Kidney capillary endothelial cell (primary cell): ENCODE measurements around the gene SLC39A3.

Source experiments
- DNase-seq: peaks from one replicate; pipeline ENCODE4 v3.0.0-alpha.2; 2018; ENCODE audit warnings: low spot score

The SLC39A3 gene

DNA sequence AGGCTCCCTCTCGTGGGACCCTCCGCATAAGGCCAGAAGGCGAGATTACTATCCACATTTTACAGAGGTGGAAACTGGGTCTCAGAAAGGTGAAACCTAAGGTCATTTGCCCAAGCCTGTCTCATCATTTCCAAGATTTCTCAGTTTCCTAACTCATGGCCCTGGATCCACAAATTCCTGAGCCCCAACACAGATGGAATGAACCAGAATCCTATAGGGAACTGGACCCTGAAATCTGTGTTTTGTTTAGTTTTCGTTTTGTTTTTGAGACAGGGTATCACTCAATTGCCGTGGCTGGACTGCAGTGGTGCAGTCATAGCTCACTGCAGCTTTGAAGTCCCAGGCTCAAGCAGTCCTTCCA is 36.8 kb downstream of the SLC39A3 start:
- no peak for DNase-seq

DNA sequence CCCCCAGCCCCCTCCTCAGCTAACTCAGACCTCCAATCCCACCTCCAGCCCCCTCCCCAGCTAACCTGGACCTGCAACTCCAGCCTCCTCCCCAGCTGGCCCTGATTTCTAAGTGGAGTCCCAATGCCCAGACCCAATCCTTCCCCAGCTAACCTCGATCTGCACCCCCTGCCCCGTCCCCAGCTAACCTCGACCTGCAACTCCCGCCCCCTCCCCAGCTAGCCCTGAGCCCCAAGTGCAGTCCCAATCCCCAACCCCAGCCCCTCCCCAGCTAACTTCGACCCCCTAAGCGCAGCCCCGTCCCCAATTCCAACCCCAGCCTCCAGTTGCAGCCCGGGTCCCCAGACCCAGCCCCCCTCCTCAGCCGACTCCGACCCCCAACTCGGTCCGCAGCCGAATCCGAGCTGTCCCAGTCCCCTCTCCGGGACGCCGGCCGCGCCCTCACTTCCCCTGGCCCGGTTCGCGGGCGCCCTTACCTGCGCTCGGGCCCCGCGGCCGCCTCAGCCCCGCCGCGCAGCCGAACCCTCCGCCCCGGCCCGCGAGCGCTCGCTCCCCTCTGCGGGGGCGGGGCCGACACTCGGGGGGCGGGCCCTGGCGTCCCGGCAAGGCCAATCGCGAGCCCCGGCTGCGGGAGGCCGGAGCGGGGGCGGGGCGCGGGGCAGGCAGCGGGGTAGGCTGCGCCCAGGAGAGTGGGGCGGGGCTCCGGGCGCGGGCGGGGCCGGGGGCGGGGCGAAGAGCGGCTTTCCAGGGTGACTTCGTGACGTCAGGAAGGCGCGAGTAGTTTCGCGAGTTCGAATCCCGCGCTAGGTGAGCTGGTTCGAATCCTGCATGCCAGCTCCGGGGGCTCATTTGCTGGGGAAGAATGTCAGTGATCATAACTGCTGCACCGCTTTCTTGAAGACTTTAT is 37.4 kb downstream of the SLC39A3 start, which contains the start of gene GNG7:
Gene GNG7, minus strand, starts transcription at position 525 of the 907 bp plus-strand sequence. CDS start 182,006 bp downstream, outside the sequence.
- DNase-seq, result peak; percentile 72

DNA sequence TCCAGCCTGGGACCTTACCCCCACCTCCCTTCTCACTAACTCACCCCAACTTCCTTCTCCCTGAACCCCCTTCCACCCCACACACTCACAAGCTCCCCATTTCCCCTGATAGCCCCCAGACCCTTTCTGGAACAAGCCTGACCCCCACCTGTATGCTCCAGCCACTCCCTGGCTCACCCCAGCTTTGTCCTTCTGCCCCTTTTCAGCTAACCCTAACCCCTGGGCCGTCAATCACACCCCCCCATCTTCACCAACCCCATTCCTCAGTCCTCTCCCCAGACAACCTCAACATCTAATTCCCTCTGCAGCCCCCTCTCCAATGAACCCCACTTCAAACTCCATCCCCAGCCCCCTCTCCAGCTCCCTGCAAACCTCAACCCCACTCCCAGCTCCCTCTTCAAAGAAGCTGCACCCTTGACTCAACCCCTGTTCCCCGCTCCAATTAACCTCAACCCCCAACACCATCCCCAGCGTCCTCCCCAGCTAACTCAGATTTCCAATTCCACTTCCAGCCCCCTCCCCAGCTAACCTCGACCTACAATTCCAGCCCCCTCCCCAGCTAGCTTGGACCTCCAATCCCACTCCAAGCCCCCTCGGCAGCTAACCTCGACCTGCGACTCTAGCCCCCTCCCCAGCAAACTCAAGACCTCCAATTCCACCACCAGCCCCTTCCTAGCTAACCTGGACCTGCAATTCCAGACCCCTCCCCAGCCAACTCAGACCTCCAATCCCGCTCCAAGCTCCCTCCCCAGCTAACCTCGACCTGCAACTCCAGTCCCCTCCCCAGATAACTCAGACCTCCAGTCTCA is 38.3 kb downstream of the SLC39A3 start:
- no peak for DNase-seq

DNA sequence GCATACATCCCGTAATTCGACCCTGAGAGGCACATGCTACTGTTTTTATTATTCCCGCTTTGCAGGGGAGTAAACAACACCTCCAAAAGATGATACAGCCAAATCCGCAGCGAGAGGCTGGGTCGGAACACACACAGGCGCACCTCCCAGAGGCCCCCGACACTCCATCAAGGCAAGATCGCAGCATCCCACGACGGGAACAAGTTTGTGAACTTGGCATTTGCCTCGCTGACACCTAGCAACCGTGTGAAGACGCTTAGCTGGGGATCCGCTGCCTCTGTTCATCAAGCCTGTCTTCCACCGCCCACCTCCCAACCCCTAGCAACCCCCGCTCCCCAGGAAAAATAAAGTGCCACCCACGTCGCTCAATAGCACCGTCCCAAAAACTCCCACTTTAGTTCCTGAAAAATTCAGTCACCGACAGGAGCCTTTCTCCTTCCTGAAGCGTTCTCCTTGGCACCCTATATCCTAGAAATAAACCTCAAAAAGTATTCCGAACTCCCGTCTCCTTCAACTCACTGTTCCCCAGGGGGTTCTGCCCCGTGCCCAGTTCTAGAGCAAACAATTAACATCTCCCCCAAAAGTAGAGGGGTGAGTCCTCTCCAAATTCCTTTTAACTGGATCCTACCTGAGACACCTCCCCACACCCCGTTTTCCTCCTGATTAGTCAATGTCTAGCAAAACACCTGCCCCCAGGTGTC is 39.0 kb downstream of the SLC39A3 start:
- DNase-seq, result no peak

DNA sequence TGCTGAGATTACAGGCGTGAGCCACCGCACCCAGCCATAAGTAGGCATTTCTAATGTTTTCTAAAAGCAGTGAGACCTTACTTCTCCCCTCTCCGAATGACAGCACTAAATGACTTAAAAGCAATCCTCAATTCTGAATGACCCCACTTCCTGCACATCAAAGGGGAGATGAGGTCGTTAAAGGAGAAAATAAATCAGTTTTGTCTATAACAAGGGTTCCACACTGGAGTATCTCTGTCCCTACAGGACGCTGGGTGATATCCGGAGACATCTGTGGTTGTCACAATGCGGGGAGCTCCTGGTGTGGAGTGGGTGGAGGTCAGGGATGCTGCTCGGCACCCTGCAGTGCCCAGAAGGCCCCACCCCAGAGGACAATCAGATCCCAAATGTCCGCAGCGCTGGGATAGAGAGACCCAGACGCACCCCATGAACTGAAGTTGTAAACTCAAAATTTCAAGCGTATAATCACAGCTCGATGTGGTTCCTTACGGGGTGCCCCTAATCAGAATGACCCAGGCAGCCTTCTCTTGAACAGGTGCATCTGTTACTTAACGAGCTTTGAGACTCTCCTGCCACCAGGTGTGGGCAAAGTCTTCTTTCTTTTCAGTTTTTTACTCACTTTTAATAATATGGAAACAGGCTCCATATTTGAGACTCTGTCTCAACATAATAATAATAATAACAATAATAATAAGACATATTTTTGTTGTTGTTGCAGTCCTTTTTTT is 40.2 kb downstream of the SLC39A3 start:
- DNase-seq, result no peak

DNA sequence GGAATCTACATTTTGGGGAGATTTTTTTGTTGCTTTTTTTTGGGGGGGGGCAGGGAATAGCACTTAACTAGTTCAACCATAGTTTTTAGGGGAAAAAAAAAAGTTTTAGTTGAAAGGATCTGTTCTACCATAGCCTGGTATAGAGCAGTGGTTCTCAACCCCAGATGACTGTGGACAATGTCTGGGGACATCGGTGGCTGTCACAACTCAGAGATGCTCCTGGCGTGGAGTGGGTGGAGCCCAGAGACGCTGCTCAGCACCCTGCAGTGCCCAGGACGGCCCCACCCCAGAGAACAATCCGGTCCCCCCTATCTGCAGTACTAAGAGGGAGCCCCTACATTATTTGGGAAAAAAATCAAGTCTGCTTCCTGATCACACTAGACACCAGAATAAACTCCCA is 45.6 kb downstream of the SLC39A3 start:
- DNase-seq, result no peak

DNA sequence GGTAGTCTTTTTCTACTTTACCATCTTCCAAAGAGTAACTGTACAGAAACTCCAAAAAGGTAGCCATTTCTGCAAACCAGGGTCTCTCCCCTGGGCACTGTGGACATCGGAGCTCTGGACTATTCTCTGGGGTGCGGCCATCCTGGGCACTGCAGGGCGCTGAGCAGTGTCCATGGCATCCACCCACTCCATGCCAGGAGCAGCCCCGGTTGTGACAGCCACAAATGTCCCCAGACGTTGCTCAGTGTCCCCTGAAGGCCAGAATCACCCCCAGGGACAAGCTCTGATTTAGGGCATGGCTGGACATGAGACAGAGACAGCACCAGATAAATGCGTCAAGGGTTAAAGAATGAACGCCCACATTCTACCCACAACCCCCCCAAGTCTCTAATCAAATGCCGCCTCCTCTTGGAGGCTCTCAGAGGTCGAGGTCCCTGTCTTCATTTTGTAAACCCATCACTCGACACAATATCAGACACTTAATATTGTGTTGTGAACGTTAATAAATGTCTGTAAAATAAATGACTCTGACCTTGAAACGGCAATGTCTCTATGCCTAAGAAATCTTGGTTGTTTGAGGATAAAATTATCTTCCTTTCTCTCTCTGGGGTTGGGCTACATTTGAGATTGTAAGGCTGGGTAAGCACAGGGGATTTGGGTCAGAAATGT is 46.2 kb downstream of the SLC39A3 start:
- no peak for DNase-seq

DNA sequence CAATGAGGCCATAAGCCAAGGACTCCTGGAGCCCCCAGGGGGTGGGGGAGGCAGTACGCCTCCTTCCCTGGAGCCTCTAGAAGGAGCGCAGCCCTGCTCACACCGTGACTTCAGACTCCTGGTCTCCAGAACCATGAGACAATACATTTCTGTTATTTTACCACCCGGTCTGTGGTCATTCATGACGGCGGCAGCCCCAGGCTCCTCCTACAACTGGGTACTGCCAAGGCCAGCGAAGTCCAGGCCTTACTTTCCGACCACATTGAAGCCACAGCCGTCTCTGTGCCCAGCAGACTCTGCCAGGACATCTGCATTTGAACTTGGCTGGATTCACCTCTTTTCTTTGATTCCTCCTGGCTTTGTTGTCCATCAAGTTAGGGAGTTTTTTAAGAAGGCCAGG is 47.9 kb downstream of the SLC39A3 start:
- DNase-seq, result no peak

DNA sequence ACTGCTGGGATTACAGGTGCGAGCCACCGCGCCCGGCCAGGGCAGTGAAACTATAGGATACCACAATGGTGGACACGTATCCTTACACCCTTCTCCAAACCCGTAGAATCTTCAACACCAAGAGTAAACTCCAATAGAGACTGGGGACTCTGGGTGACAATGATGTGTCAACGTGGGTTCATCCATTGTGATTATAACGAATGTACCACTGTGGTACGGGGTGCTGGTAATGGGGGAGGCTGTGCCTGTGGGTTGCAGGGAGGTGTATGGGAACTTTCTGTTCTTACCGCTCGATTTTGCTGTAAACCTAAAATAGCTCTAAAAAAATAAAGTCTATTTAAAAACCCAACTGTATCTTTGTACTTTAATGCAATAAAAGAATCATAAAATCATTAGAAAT is 49.0 kb downstream of the SLC39A3 start:
- DNase-seq, result no peak

DNA sequence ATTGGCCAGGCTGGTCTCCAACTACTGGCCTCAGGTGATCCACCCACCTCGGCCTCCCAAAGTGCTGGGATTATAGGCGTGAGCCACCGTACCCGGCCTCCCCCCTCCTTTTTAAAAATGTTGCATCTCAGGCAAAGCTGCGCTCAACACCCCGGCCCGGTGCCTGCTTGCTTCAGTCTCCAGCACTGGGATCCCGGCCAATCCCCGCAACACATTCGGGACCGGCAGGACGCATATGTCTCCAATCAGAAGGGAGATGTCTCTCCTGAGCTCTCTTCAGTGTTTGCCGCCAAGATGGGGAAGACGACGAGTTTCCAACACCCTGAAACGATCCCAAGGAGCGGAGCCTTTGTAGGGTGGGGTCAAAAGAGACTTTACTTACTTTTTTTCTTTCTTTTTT is 53.5 kb downstream of the SLC39A3 start:
- DNase-seq, result no peak

DNA sequence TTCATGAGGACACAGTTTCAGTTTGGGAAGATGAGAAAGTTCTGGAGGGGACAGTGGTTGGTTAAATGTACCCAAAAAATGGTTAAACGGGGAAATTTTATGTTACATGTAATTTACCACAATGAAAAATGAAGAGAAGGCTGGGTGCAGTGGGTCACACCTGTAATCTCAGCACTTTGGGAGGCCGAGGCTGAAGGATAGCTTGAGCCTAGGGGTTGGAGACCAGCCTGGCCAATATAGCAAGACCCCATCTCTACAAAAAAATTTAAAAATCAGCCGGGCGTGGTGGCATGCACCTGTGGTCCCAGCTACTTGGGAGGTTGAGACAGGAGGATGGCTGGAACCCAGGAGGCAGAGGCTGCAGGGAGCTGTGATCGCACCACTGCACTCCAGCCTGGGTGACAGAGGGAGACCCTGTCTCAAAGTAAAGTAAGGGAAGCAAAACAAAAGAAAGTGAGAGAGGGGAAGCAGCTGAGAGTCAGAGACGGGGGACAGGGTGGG is 54.6 kb downstream of the SLC39A3 start:
- DNase-seq, result no peak

DNA sequence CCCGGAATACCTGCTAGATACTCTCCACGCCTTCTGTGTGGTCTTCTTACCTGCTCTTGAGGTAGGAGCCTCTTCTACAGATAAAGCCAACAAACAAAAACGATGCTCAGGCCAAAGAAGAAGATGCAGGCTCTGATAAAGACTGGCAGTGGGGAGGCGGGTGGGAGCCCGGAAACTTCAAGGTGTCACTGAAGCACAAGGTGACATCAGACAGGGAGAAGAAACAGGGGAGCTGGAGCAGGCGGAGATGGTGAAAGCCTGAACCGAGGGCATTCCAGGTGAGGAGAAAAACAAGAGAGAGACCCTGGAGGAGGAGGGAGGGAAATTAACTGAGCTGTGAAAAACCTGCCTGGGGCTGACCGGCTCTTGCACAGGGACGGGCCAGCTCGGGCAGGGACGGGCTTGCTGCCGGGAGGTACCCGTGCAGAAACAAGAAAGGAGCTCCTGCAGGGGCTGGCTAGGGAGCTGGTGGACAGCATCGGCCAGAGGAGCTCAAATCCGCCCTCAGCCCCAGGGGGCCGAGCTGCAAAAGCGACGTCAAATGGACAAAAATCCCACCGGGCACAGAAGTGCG is 56.3 kb downstream of the SLC39A3 start:
- DNase-seq, result no peak
